H1 (cell line): ENCODE data around the gene MYO5B. TPM values are rescaled to one million over a fixed set of nuclear protein-coding genes. Genes with fewer than 3 reads are reported as not detected.

Experiments
- polyA plus RNA-seq, 7 experiments: library from polyadenylated mRNA; depleted of rRNA in 3 of 7; stranded (reverse) in 5 of 7; unstranded in 2 of 7; fragments of >200 nt in 5 of 7; fragments of 200-250 nt in 2 of 7; gene quantifications; 1 replicate in 5 of 7; 2 replicates in 1 of 7; 4 replicates in 1 of 7; pipeline versions ENCODE4 v1.2.1 to v1.2.3, GENCODE V29; 2011 to 2013; ENCODE audit warnings: missing spikeins in 2 of 7, mixed read lengths in 2 of 7
- total RNA-seq: library from RNA; stranded (reverse); fragmentation: NEBNext Ultra II Directional; extraction: Animal tissue kit (Norgen Biotek cat#: 25700); gene quantifications from 2 replicates; pipeline ENCODE4 v1.2.1, GENCODE V29; 2021
- TF ChIP-seq, protein P1 (sequence below): fragments of 300-600 bp; sonication (generic); IDR thresholded peaks from 2 replicates; pipeline ENCODE4 v1.7.1; 2012; ENCODE audit warnings: low read length, moderate library complexity, mild to moderate bottlenecking, inconsistent platforms; ENCODE audit not compliant: insufficient replicate concordance

MYO5B gene
- total and polyA plus RNA-seq, 2 of the 8 experiments (the other 6 are each of a cell fraction or from before 2014, with no cell fraction given), result 6.4 to 7.7 TPM

DNA sequence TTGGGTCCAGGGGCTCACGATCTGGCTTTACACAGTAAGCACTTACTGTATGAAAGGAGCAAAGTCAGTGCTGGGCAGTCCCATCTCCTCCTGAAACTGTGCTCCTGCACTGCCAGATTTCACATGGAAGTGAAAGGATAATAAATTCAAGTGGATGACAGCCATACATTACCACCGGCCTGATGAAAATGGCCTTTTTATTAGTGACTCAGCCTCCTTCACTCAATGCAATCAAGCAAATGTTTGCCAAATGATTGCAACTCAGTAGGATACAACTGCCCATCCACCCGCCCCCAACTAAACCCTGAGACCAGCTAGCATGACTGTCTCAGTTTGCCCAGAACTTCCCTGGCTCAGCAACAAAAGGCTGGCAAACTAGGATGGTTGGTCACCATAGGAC, 77.1 kb downstream of the MYO5B start (continued):
- TF ChIP-seq, protein P1, sequence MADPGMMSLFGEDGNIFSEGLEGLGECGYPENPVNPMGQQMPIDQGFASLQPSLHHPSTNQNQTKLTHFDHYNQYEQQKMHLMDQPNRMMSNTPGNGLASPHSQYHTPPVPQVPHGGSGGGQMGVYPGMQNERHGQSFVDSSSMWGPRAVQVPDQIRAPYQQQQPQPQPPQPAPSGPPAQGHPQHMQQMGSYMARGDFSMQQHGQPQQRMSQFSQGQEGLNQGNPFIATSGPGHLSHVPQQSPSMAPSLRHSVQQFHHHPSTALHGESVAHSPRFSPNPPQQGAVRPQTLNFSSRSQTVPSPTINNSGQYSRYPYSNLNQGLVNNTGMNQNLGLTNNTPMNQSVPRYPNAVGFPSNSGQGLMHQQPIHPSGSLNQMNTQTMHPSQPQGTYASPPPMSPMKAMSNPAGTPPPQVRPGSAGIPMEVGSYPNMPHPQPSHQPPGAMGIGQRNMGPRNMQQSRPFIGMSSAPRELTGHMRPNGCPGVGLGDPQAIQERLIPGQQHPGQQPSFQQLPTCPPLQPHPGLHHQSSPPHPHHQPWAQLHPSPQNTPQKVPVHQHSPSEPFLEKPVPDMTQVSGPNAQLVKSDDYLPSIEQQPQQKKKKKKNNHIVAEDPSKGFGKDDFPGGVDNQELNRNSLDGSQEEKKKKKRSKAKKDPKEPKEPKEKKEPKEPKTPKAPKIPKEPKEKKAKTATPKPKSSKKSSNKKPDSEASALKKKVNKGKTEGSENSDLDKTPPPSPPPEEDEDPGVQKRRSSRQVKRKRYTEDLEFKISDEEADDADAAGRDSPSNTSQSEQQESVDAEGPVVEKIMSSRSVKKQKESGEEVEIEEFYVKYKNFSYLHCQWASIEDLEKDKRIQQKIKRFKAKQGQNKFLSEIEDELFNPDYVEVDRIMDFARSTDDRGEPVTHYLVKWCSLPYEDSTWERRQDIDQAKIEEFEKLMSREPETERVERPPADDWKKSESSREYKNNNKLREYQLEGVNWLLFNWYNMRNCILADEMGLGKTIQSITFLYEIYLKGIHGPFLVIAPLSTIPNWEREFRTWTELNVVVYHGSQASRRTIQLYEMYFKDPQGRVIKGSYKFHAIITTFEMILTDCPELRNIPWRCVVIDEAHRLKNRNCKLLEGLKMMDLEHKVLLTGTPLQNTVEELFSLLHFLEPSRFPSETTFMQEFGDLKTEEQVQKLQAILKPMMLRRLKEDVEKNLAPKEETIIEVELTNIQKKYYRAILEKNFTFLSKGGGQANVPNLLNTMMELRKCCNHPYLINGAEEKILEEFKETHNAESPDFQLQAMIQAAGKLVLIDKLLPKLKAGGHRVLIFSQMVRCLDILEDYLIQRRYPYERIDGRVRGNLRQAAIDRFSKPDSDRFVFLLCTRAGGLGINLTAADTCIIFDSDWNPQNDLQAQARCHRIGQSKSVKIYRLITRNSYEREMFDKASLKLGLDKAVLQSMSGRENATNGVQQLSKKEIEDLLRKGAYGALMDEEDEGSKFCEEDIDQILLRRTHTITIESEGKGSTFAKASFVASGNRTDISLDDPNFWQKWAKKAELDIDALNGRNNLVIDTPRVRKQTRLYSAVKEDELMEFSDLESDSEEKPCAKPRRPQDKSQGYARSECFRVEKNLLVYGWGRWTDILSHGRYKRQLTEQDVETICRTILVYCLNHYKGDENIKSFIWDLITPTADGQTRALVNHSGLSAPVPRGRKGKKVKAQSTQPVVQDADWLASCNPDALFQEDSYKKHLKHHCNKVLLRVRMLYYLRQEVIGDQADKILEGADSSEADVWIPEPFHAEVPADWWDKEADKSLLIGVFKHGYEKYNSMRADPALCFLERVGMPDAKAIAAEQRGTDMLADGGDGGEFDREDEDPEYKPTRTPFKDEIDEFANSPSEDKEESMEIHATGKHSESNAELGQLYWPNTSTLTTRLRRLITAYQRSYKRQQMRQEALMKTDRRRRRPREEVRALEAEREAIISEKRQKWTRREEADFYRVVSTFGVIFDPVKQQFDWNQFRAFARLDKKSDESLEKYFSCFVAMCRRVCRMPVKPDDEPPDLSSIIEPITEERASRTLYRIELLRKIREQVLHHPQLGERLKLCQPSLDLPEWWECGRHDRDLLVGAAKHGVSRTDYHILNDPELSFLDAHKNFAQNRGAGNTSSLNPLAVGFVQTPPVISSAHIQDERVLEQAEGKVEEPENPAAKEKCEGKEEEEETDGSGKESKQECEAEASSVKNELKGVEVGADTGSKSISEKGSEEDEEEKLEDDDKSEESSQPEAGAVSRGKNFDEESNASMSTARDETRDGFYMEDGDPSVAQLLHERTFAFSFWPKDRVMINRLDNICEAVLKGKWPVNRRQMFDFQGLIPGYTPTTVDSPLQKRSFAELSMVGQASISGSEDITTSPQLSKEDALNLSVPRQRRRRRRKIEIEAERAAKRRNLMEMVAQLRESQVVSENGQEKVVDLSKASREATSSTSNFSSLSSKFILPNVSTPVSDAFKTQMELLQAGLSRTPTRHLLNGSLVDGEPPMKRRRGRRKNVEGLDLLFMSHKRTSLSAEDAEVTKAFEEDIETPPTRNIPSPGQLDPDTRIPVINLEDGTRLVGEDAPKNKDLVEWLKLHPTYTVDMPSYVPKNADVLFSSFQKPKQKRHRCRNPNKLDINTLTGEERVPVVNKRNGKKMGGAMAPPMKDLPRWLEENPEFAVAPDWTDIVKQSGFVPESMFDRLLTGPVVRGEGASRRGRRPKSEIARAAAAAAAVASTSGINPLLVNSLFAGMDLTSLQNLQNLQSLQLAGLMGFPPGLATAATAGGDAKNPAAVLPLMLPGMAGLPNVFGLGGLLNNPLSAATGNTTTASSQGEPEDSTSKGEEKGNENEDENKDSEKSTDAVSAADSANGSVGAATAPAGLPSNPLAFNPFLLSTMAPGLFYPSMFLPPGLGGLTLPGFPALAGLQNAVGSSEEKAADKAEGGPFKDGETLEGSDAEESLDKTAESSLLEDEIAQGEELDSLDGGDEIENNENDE, result no peak
